ENCODE measurements around the gene FYTTD1. TPM values are rescaled to one million over a fixed set of nuclear protein-coding genes. Genes with fewer than 3 reads are reported as not detected.

Gene FYTTD1
- total RNA-seq, 1 donor from 2014 or later: 66.3 TPM

- peak; percentile 99 for DNase-seq (ENCODE audit: low spot score)
Observed at GRCh38 chr3:197736491-197737318, 13.0 kb upstream of the FYTTD1 start, which contains the start of gene RUBCN. Gene RUBCN (minus strand): TSS chr3:197736904. CDS start chr3:197736719, 185 bp downstream.

- no peak for DNase-seq (ENCODE audit: low spot score)
Observed at GRCh38 chr3:197737319-197737649, 12.4 kb upstream of the FYTTD1 start.

GRCh38 chr3:197737749-197738462, 11.8 kb upstream of the FYTTD1 start:
- no peak for DNase-seq (ENCODE audit: low spot score)

- DNase-seq (ENCODE audit: low spot score): no peak
Observed at GRCh38 chr3:197742787-197743186, 6.9 kb upstream of the FYTTD1 start.

- no peak for DNase-seq (ENCODE audit: low spot score)
Observed at GRCh38 chr3:197746209-197746608, 3.5 kb upstream of the FYTTD1 start.

- no peak for DNase-seq (ENCODE audit: low spot score)
Observed at GRCh38 chr3:197746801-197747237, 2.9 kb upstream of the FYTTD1 start.

GRCh38 chr3:197748597-197749314, 927 bp upstream of the FYTTD1 start:
- no peak for DNase-seq (ENCODE audit: low spot score)

GRCh38 chr3:197749315-197749600, 425 bp upstream of the FYTTD1 start:
- DNase-seq (ENCODE audit: low spot score): no peak

GRCh38 chr3:197750396-197750831, 731 bp downstream of the FYTTD1 start:
- DNase-seq (ENCODE audit: low spot score): peak; percentile 91

GRCh38 chr3:197750858-197751737, 1.4 kb downstream of the FYTTD1 start:
- DNase-seq (ENCODE audit: low spot score): no peak

GRCh38 chr3:197752107-197752506, 2.4 kb downstream of the FYTTD1 start:
- no peak for DNase-seq (ENCODE audit: low spot score)

- no peak for DNase-seq (ENCODE audit: low spot score)
Observed at GRCh38 chr3:197753263-197753662, 3.6 kb downstream of the FYTTD1 start.

GRCh38 chr3:197756704-197757103, 7.0 kb downstream of the FYTTD1 start:
- no peak for DNase-seq (ENCODE audit: low spot score)

- DNase-seq (ENCODE audit: low spot score): no peak
Observed at GRCh38 chr3:197758512-197758911, 8.8 kb downstream of the FYTTD1 start.

- DNase-seq (ENCODE audit: low spot score): no peak
Observed at GRCh38 chr3:197761784-197762183, 12.1 kb downstream of the FYTTD1 start.

- DNase-seq (ENCODE audit: low spot score): no peak
Observed at GRCh38 chr3:197775317-197775716, 25.6 kb downstream of the FYTTD1 start.

GRCh38 chr3:197782230-197782629, 32.5 kb downstream of the FYTTD1 start:
- DNase-seq (ENCODE audit: low spot score): no peak

- DNase-seq (ENCODE audit: low spot score): no peak
Observed at GRCh38 chr3:197784019-197784585, 34.4 kb downstream of the FYTTD1 start.

GRCh38 chr3:197787412-197787811, 37.7 kb downstream of the FYTTD1 start:
- DNase-seq (ENCODE audit: low spot score): no peak

GRCh38 chr3:197789309-197789708, 39.6 kb downstream of the FYTTD1 start:
- DNase-seq (ENCODE audit: low spot score): no peak

- DNase-seq (ENCODE audit: low spot score): no peak
Observed at GRCh38 chr3:197790033-197790432, 40.4 kb downstream of the FYTTD1 start.
